Measurements from ENCODE around the gene DEPDC5.
A peak's percentile ranks its signal among the peaks of the same experiment; 100 is the strongest.

Gene DEPDC5

GRCh38 chr22:31945971-31946680, 192.3 kb downstream of the DEPDC5 start:
- DNase-seq (ENCODE audit: low spot score in 2 of 2) (no peak), ATAC-seq (replicated peaks; ENCODE audit: extremely low read depth, poor library complexity, severe bottlenecking) (no peak)
- H3K27ac Mint-ChIP-seq (ENCODE audit: low read depth) = no peak overlapping the region
- no peak overlapping the region for H3K4me3 Mint-ChIP-seq
- H3K4me1 Mint-ChIP-seq = peaks cover 11% of the 10 kb centered on the region
- H3K27me3 Mint-ChIP-seq = no peaks in the 10 kb centered on the region
- peaks cover 8% of the 10 kb centered on the region for H3K36me3 Mint-ChIP-seq (ENCODE audit: insufficient read depth)
- H3K9me3 Mint-ChIP-seq = no peaks in the 10 kb centered on the region

GRCh38 chr22:31947296-31947695, 193.5 kb downstream of the DEPDC5 start:
- Mint-ChIP-seq H3K4me3 (peak overlapping the region; percentile 6), H3K36me3 (ENCODE audit: insufficient read depth) (peaks cover 8% of the 10 kb centered on the region), H3K27me3 (no peaks in the 10 kb centered on the region), H3K9me3 (no peaks in the 10 kb centered on the region), H3K4me1 (peaks cover 22% of the 10 kb centered on the region), H3K27ac (ENCODE audit: low read depth) (peak overlapping the region; percentile 8)
- ATAC-seq (replicated peaks; ENCODE audit: extremely low read depth, poor library complexity, severe bottlenecking) = peak; percentile 33
- no peak for DNase-seq (ENCODE audit: low spot score in 2 of 2)

DNA sequence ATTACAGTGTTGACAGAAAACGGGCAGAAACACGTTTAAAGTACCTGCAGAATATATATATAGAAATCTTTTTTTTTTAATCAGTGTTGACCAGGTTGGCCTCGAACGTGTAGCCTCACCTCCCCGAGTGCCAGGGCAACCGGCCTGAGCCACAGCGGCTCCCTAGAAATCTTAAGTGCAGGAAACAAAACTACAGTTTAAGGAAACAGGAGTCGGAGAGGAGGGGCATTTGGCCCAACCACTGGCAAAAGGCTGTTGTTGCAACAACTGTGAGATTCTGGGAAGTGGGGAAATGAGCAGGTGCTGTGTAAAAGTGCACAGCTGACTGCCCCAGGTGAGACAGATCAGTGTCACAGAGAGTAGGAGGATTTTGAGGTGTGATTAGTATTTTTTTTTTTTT, 194.2 kb downstream of the DEPDC5 start:
- DNase-seq (ENCODE audit: low spot score in 2 of 2) = no peak
- H3K36me3 Mint-ChIP-seq (ENCODE audit: insufficient read depth) = peaks cover 8% of the 10 kb centered on the region
- no peaks in the 10 kb centered on the region for H3K9me3 Mint-ChIP-seq
- peak overlapping the region; percentile 8 for H3K27ac Mint-ChIP-seq (ENCODE audit: low read depth)
- no peak for ATAC-seq (replicated peaks; ENCODE audit: extremely low read depth, poor library complexity, severe bottlenecking)
- no peak overlapping the region for H3K4me3 Mint-ChIP-seq
- peaks cover 30% of the 10 kb centered on the region for H3K4me1 Mint-ChIP-seq
- no peaks in the 10 kb centered on the region for H3K27me3 Mint-ChIP-seq

GRCh38 chr22:31950226-31950625, 196.4 kb downstream of the DEPDC5 start:
- DNase-seq (ENCODE audit: low spot score in 2 of 2) (no peak), ATAC-seq (replicated peaks; ENCODE audit: extremely low read depth, poor library complexity, severe bottlenecking) (no peak)
- H3K4me3 Mint-ChIP-seq = no peak overlapping the region
- peaks cover 52% of the 10 kb centered on the region for H3K4me1 Mint-ChIP-seq
- H3K36me3 Mint-ChIP-seq (ENCODE audit: insufficient read depth) = peaks cover 4% of the 10 kb centered on the region
- no peak overlapping the region for H3K27ac Mint-ChIP-seq (ENCODE audit: low read depth)
- no peaks in the 10 kb centered on the region for H3K27me3 Mint-ChIP-seq
- no peaks in the 10 kb centered on the region for H3K9me3 Mint-ChIP-seq

DNA sequence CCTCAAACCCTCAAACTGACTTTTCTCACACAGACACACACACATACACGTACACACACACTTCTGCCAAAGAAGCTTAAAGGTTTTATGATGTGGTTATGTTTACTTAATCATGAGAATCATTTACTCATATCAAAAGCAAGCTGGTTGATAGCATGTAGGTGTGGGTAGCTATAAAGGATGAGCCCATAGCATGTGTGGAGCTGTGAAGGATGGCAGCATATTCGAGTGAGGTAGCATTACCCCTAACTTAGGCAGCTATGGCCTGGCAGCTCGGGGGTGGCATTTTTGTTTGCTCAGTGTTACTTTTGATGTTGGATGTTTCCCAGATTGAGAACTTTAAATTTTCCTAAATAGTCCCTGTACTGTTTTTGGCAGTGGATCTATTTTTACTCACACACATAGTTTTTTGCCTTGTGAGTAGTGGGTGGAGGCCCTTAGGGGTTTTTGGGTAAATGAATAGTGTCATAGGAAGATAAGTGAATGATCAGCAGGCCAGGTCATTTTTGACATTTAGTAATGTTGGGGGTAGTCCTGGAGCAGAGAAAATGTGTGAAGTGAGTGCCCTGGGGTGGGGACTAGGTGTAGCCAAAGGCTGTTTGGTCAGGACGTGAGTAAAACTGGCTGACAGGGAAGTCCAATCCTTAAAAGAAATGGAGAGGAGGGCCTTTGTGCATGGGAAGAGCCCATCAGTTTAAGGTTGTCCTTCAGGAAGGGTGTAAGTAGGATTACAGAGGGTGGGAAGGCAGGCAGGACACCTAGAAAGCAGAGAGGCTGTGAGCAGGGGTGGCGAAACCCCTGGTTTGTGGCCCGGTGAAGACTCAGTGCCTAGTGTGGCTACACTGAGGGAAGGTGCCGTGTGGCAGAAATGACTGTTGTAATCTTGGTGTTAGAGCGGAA, 197.6 kb downstream of the DEPDC5 start:
- peak overlapping the region; percentile 58 for H3K27ac Mint-ChIP-seq (ENCODE audit: low read depth)
- ATAC-seq (replicated peaks; ENCODE audit: extremely low read depth, poor library complexity, severe bottlenecking) (no peak), DNase-seq (ENCODE audit: low spot score in 2 of 2) (no peak)
- no peaks in the 10 kb centered on the region for H3K27me3 Mint-ChIP-seq
- H3K4me1 Mint-ChIP-seq = peaks cover 62% of the 10 kb centered on the region
- H3K36me3 Mint-ChIP-seq (ENCODE audit: insufficient read depth) = peaks cover 6% of the 10 kb centered on the region
- peak overlapping the region; percentile 19 for H3K4me3 Mint-ChIP-seq
- no peaks in the 10 kb centered on the region for H3K9me3 Mint-ChIP-seq

DNA sequence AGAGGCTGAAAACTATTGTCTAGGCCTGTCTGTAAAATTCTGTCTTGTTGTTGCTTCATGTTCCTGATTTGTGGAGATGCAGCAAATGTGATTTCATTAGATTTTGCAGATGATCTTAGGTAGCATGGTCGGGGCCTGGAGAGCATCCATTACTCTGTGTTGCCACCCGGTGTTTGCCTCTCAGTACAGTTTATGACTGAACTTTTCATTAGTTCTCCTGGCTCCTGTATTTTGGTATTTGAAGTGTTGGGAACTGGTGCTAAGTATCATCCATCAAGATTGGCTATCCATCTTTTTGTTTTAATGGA, 198.2 kb downstream of the DEPDC5 start:
- H3K36me3 Mint-ChIP-seq (ENCODE audit: insufficient read depth) = peaks cover 9% of the 10 kb centered on the region
- H3K4me3 Mint-ChIP-seq = no peak overlapping the region
- ATAC-seq (replicated peaks; ENCODE audit: extremely low read depth, poor library complexity, severe bottlenecking) = no peak
- no peaks in the 10 kb centered on the region for H3K9me3 Mint-ChIP-seq
- no peak for DNase-seq (ENCODE audit: low spot score in 2 of 2)
- peaks cover 66% of the 10 kb centered on the region for H3K4me1 Mint-ChIP-seq
- H3K27me3 Mint-ChIP-seq = no peaks in the 10 kb centered on the region
- H3K27ac Mint-ChIP-seq (ENCODE audit: low read depth) = peak overlapping the region; percentile 58

DNA sequence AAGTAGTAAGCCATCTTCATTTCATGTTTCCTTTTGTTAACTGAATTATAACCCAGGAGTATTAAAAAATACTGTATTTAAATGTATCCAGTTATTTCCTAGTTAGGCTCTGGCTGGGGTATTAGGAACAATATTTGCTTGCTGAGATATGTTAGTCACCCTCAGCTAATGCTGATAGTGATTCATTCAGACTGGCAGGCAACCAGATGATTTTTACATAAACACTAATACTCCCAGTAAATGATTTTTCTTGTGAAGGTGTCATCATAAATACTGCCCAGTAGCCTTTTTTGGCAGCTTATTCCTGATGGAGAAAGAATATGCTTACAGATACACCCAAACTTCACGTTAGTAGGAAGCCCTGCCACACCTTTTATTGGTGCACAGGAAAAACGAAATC, 198.7 kb downstream of the DEPDC5 start:
- no peaks in the 10 kb centered on the region for H3K9me3 Mint-ChIP-seq
- no peaks in the 10 kb centered on the region for H3K27me3 Mint-ChIP-seq
- H3K36me3 Mint-ChIP-seq (ENCODE audit: insufficient read depth) = peaks cover 13% of the 10 kb centered on the region
- DNase-seq (ENCODE audit: low spot score in 2 of 2) (no peak), ATAC-seq (replicated peaks; ENCODE audit: extremely low read depth, poor library complexity, severe bottlenecking) (no peak)
- H3K27ac Mint-ChIP-seq (ENCODE audit: low read depth) = peak overlapping the region; percentile 58
- H3K4me1 Mint-ChIP-seq = peaks cover 61% of the 10 kb centered on the region
- no peak overlapping the region for H3K4me3 Mint-ChIP-seq

- no peak for DNase-seq (ENCODE audit: low spot score in 2 of 2)
- H3K27me3 Mint-ChIP-seq = no peaks in the 10 kb centered on the region
- no peak overlapping the region for H3K4me3 Mint-ChIP-seq
- H3K27ac Mint-ChIP-seq (ENCODE audit: low read depth) = peak overlapping the region; percentile 83
- peaks cover 18% of the 10 kb centered on the region for H3K36me3 Mint-ChIP-seq (ENCODE audit: insufficient read depth)
- no peak for ATAC-seq (replicated peaks; ENCODE audit: extremely low read depth, poor library complexity, severe bottlenecking)
- no peaks in the 10 kb centered on the region for H3K9me3 Mint-ChIP-seq
- peaks cover 61% of the 10 kb centered on the region for H3K4me1 Mint-ChIP-seq
These were observed 199.4 kb downstream of the DEPDC5 start for GRCh38 chr22:31953261-31953660.

GRCh38 chr22:31954535-31955523, 201.0 kb downstream of the DEPDC5 start:
- DNase-seq (ENCODE audit: low spot score in 2 of 2) (no peak), ATAC-seq (replicated peaks; ENCODE audit: extremely low read depth, poor library complexity, severe bottlenecking) (no peak)
- no peak overlapping the region for H3K4me3 Mint-ChIP-seq
- H3K27ac Mint-ChIP-seq (ENCODE audit: low read depth) = peak overlapping the region; percentile 83
- H3K9me3 Mint-ChIP-seq = no peaks in the 10 kb centered on the region
- H3K27me3 Mint-ChIP-seq = no peaks in the 10 kb centered on the region
- H3K36me3 Mint-ChIP-seq (ENCODE audit: insufficient read depth) = peaks cover 14% of the 10 kb centered on the region
- peaks cover 70% of the 10 kb centered on the region for H3K4me1 Mint-ChIP-seq

DNA sequence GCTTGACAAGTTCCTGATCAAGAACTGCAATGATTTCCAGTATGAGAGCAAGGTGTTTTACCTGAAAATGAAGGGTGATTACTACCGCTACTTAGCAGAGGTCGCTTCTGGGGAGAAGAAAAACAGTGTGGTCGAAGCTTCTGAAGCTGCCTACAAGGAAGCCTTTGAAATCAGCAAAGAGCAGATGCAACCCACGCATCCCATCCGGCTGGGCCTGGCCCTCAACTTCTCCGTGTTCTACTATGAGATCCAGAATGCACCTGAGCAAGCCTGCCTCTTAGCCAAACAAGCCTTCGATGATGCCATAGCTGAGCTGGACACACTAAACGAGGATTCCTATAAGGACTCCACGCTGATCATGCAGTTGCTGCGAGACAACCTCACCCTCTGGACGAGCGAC, 202.5 kb downstream of the DEPDC5 start:
- Mint-ChIP-seq H3K4me3 (no peak overlapping the region), H3K4me1 (peaks cover 64% of the 10 kb centered on the region), H3K27me3 (no peaks in the 10 kb centered on the region), H3K36me3 (ENCODE audit: insufficient read depth) (peaks cover 14% of the 10 kb centered on the region), H3K27ac (ENCODE audit: low read depth) (peak overlapping the region; percentile 83), H3K9me3 (no peaks in the 10 kb centered on the region)
- DNase-seq (ENCODE audit: low spot score in 2 of 2) (no peak), ATAC-seq (replicated peaks; ENCODE audit: extremely low read depth, poor library complexity, severe bottlenecking) (no peak)

Data from central memory CD8-positive, alpha-beta T cell (primary cell).